ENCODE data around the gene IRF6.

DNA sequence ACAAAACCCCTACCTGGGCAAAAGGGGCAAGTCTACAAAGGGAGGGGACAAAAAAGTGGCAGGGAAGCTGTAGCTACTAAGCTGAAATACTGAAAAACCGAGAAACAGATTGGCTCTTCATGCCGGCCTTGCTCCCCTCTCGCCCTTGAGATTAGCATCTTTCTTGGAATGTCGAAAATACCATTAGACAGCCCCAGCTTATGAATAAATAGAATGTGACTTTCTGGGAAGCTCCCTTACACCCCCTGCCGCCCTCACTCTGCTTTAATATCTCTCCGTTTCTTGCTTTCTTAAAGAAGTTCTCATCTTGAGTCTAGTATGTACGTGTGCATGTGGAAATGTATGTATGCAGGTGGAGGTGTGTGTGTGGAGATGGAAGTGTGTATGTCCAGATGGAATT, 36.0 kb downstream of the IRF6 start:
- TF ChIP-seq, protein P1, sequence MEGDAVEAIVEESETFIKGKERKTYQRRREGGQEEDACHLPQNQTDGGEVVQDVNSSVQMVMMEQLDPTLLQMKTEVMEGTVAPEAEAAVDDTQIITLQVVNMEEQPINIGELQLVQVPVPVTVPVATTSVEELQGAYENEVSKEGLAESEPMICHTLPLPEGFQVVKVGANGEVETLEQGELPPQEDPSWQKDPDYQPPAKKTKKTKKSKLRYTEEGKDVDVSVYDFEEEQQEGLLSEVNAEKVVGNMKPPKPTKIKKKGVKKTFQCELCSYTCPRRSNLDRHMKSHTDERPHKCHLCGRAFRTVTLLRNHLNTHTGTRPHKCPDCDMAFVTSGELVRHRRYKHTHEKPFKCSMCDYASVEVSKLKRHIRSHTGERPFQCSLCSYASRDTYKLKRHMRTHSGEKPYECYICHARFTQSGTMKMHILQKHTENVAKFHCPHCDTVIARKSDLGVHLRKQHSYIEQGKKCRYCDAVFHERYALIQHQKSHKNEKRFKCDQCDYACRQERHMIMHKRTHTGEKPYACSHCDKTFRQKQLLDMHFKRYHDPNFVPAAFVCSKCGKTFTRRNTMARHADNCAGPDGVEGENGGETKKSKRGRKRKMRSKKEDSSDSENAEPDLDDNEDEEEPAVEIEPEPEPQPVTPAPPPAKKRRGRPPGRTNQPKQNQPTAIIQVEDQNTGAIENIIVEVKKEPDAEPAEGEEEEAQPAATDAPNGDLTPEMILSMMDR (IDR thresholded peaks at IDR 0.05; ENCODE audit: insufficient read depth, low read length, poor library complexity, severe bottlenecking), result no peak
- TF ChIP-seq EZH2phosphoT487 (conservative IDR thresholded peaks at IDR 0.05; ENCODE audit: low read length), result no peak

All from SU-DHL-6 (cell line).